HepG2 (cell line): ENCODE measurements around the gene FAM228A. TPM values are rescaled to one million over a fixed set of nuclear protein-coding genes. Genes with fewer than 3 reads are reported as not detected.

Experiments used
- ATAC-seq: fragments of 200-7000 bp; cut with Tn5 transposase; 3 replicates; pipeline ENCODE4 v1.9.1; 2020; ENCODE audit warnings: mild to moderate bottlenecking, moderate library complexity
- BruUV-seq: library from RNA; stranded (reverse); fragments of 400-500 nt; replicated peaks from 2 replicates; lab custom pipeline; 2021; lab: Mats Ljungman, UMichigan
- CTCF ChIA-PET: fragments of 300-600 bp; formaldehyde crosslinking; extraction: SDS; loops from one replicate; lab custom pipeline; 2021; ENCODE audit warnings: low total read pairs, inconsistent platforms, low intra/inter-chr PET ratio; lab: Yijun Ruan, JAX
- POLR2A ChIA-PET: fragments of 350-600 bp; sonication (Branson Sonifier 250); formaldehyde crosslinking; loops from one replicate; lab custom pipeline; 2020; ENCODE audit warnings: antibody characterized with exemption, inconsistent platforms; lab: Yijun Ruan, JAX
- DNase-seq: peaks from one replicate; pipeline ENCODE4 v3.0.0-alpha.2; 2015; ENCODE audit warnings: low spot score
- FAIRE-seq: peaks from 3 replicates; lab custom pipeline; 2011; peaks lifted over from hg19 to GRCh38; lab: Jason Lieb, UNC
- H2AFZ ChIP-seq: one replicate; pipeline ENCODE4 v1.6.1; 2011; ENCODE audit warnings: low read length, inconsistent platforms
- H3K27ac ChIP-seq: fragments of 300-600 bp; 3 replicates; pipeline ENCODE4 v1.8.0; 2011; ENCODE audit warnings: mixed run types, mild to moderate bottlenecking, mixed read lengths, low read length, inconsistent platforms; ENCODE audit not compliant: insufficient read depth; ENCODE audit errors: extremely low read length
- H3K27me3 ChIP-seq, 2 experiments: fragments of 200-600 bp in 1 of 2; 2 replicates in 1 of 2; 3 replicates in 1 of 2; pipeline versions ENCODE4 v1.6.0 to v1.8.0; 2011; ENCODE audit warnings: low read length in 2 of 2, mild to moderate bottlenecking in 2 of 2, moderate library complexity in 2 of 2, inconsistent platforms in 1 of 2; ENCODE audit not compliant: insufficient read depth in 2 of 2, control insufficient read depth in 1 of 2
- H3K36me3 ChIP-seq, 2 experiments: fragments of 200-600 bp in 1 of 2; replicated peaks in 1 of 2; 2 replicates in 1 of 2; 3 replicates in 1 of 2; pipeline versions ENCODE4 v1.5.1 to v1.8.0; 2011; ENCODE audit warnings: low read length in 2 of 2, inconsistent platforms in 1 of 2; ENCODE audit not compliant: insufficient read depth in 2 of 2, control insufficient read depth in 1 of 2
- H3K4me1 ChIP-seq: 2 replicates; pipeline ENCODE4 v1.5.1; 2012; ENCODE audit warnings: low read length, inconsistent platforms; ENCODE audit not compliant: insufficient read depth
- H3K4me2 ChIP-seq: 2 replicates; pipeline ENCODE4 v1.6.0; 2011; ENCODE audit warnings: low read depth, low read length, inconsistent platforms
- H3K4me3 ChIP-seq, 3 experiments: fragments of 200-600 bp in 1 of 3; sonication (generic), shearing (Covaris generic) in 1 of 3; replicated peaks in 1 of 3; 2 replicates each; pipeline ENCODE4 v1.5.1; 2011 to 2016; ENCODE audit warnings: low read length in 3 of 3, inconsistent platforms in 2 of 3, low read depth in 2 of 3, mild to moderate bottlenecking in 2 of 3, control low read depth in 1 of 3, mixed read lengths in 1 of 3; ENCODE audit not compliant: insufficient read depth in 1 of 3
- H3K79me2 ChIP-seq: one replicate; pipeline ENCODE4 v1.6.1; 2011; ENCODE audit warnings: low read length, inconsistent platforms; ENCODE audit not compliant: insufficient read depth
- H3K9ac ChIP-seq: 2 replicates; pipeline ENCODE4 v1.6.0; 2011; ENCODE audit warnings: mild to moderate bottlenecking, low read depth, low read length, inconsistent platforms; ENCODE audit not compliant: insufficient read depth
- H3K9me3 ChIP-seq: 2 replicates; pipeline ENCODE4 v1.5.1; 2012; ENCODE audit warnings: mild to moderate bottlenecking, low read length
- H4K20me1 ChIP-seq: 2 replicates; pipeline ENCODE4 v1.6.0; 2011; ENCODE audit warnings: inconsistent platforms, mild to moderate bottlenecking, low read length, moderate library complexity; ENCODE audit not compliant: insufficient read depth
- AGO2 ChIP-seq: fragments of 200-400 bp; formaldehyde crosslinking; optimal IDR thresholded peaks from 2 replicates; pipeline ENCODE3; 2017; ENCODE audit warnings: mild to moderate bottlenecking, low read depth, low read length, moderate library complexity
- AHR ChIP-seq: IDR thresholded peaks from 2 replicates; pipeline ENCODE4 v1.6.1; 2018; ENCODE audit warnings: missing genetic modification reagents, missing compliant biosample characterization
- FOXK2 ChIP-seq: fragments of 450-650 bp; IDR thresholded peaks from 2 replicates; pipeline ENCODE4 v1.6.1; 2016
- ISL2 ChIP-seq: sonication (generic); formaldehyde crosslinking; IDR thresholded peaks from 2 replicates; pipeline ENCODE4 v1.5.0; 2020; ENCODE audit warnings: missing genetic modification reagents
- ZC3H13 ChIP-seq: sonication (generic); formaldehyde crosslinking; IDR thresholded peaks from 2 replicates; pipeline ENCODE4 v1.8.1; 2023; ENCODE audit warnings: mild to moderate bottlenecking, missing genetic modification reagents, moderate library complexity
- ZFP1 ChIP-seq: IDR thresholded peaks from 2 replicates; pipeline ENCODE4 v1.6.1; 2016
- ZNF256 ChIP-seq: sonication (generic); formaldehyde crosslinking; conservative IDR thresholded peaks from 2 replicates; pipeline ENCODE4 v1.4.0; 2020; ENCODE audit warnings: missing genetic modification reagents
- ZNF547 ChIP-seq: sonication (generic); formaldehyde crosslinking; IDR thresholded peaks from 2 replicates; pipeline ENCODE4 v1.5.1; 2020; ENCODE audit warnings: mild to moderate bottlenecking, missing genetic modification reagents
- ZNF550 ChIP-seq: sonication (generic); formaldehyde crosslinking; IDR thresholded peaks from 2 replicates; pipeline ENCODE4 v1.4.0; 2020; ENCODE audit warnings: mild to moderate bottlenecking, missing genetic modification reagents, borderline replicate concordance
- ZNF839 ChIP-seq: sonication (generic); formaldehyde crosslinking; IDR thresholded peaks from 2 replicates; pipeline ENCODE4 v1.4.0; 2020; ENCODE audit warnings: missing genetic modification reagents, mild to moderate bottlenecking, borderline replicate concordance
- ZXDC ChIP-seq: sonication (generic); formaldehyde crosslinking; IDR thresholded peaks from 2 replicates; pipeline ENCODE4 v1.5.0; 2020; ENCODE audit warnings: mild to moderate bottlenecking, missing genetic modification reagents
- WGBS: methylation state at CpG from one replicate; pipeline ENCODE4 v1.1.6; 2017; ENCODE audit warnings: low lambda C conversion rate; 5-methylcytosine and 5-hydroxymethylcytosine counted together
- in situ Hi-C: cut with HindIII; loops from 2 replicates; pipeline ENCODE4 v1.10.0; 2017; ENCODE audit warnings: low pct_unique_long_range_greater_than_20kb; ENCODE audit not compliant: extremely low pct_ligation_motif_present
- intact Hi-C: fragments of 100-400 bp; cut with micrococcal nuclease; formaldehyde crosslinking; loops from one replicate; pipeline ENCODE4 v1.10.0; 2022; ENCODE audit not compliant: unreplicated experiment
- polyA plus RNA-seq, 8 experiments: library from polyadenylated mRNA; depleted of rRNA in 3 of 8; stranded (reverse) in 7 of 8; unstranded in 1 of 8; fragments of >200 nt; fragmentation: Illumina TruSeq in 4 of 8; extraction: Trizol in 4 of 8; gene quantifications; 2 replicates each; pipeline versions ENCODE4 v1.2.1 to v1.2.3, GENCODE V29; 2011 to 2016; ENCODE audit warnings: low read depth in 4 of 8, missing spikeins in 1 of 8, mixed read lengths in 1 of 8; ENCODE audit not compliant: insufficient read depth in 1 of 8
- total RNA-seq, 5 experiments: library from RNA; depleted of rRNA; stranded (reverse); fragments of >200 nt; fragmentation: Illumina TruSeq; extraction: Trizol; gene quantifications; 2 replicates each; pipeline ENCODE4 v1.2.3, GENCODE V29; 2016; ENCODE audit warnings: low read depth in 1 of 5
- TF ChIP-seq, protein P1 (sequence below): sonication (generic); formaldehyde crosslinking; IDR thresholded peaks from 2 replicates; pipeline ENCODE4 v1.4.0; 2020; ENCODE audit warnings: missing genetic modification reagents, borderline replicate concordance
- TF ChIP-seq, protein P2 (sequence below): sonication (generic); formaldehyde crosslinking; IDR thresholded peaks from 2 replicates; pipeline ENCODE4 v1.5.0; 2020; ENCODE audit warnings: missing genetic modification reagents

FAM228A gene
- total and polyA plus RNA-seq, 2 of the 13 experiments (the other 11 are each of a cell fraction or from before 2014, with no cell fraction given): not detected

DNA sequence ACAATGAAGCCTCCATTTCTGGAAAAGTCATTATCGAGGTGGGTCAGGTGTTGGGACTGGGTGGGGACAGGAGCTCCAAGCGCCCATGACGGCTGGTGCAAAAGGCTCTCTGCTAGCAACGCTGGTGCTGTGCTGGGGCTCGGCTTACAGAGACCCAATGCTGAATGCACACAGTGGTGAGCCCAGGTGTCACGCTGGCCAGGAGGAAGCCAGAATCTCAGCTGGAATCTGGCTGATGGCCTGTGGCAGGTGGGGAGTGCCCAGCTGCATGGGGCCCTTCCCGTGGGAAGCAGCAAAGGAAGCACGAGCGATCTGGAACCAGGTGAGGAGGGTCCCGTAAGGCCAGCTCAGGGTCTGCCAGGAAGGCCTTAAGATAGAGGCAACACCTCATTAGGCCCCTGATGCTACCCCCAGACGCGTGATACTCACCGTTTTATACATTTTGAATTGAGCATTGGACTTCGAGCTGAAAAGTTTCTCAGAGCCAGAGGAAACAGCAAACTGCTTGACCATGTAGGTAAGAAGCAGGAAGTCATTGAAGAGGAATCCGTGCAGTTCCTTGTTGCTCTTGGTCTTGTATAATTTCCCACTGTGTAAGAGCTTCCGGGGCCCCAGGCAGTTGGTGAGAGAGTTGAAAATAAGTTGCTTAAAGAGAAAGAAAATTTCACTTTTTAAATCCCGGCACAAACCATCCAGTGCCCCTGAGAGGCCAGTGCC lies 34.7 kb downstream of the FAM228A start:
- Histone ChIP-seq H3K79me2 (no peaks in the 10 kb centered on the region), H3K27ac (no peak overlapping the region), H3K4me2 (no peak overlapping the region), H3K36me3 (peaks cover 2 to 16% of the 10 kb centered on the region in 2 experiments; a peak in 3 of 5 replicates), H3K4me3 (no peak overlapping the region), H2AFZ (no peak overlapping the region), H4K20me1 (no peaks in the 10 kb centered on the region), H3K9me3 (no peaks in the 10 kb centered on the region), H3K9ac (no peak overlapping the region), H3K27me3 (no peaks in the 10 kb centered on the region), H3K4me1 (no peaks in the 10 kb centered on the region)
- intact Hi-C loops (no loop called here), in situ Hi-C loops (no loop called here)
- DNase-seq: no peak
- no TSS peak for BruUV-seq
- no peak for FAIRE-seq
- no peak for ATAC-seq
- ChIA-PET CTCF (no interaction called here), POLR2A (no interaction called here)
- TF ChIP-seq ISL2 (CRISPR knock-in tag): no peak
- TF ChIP-seq, protein P1, sequence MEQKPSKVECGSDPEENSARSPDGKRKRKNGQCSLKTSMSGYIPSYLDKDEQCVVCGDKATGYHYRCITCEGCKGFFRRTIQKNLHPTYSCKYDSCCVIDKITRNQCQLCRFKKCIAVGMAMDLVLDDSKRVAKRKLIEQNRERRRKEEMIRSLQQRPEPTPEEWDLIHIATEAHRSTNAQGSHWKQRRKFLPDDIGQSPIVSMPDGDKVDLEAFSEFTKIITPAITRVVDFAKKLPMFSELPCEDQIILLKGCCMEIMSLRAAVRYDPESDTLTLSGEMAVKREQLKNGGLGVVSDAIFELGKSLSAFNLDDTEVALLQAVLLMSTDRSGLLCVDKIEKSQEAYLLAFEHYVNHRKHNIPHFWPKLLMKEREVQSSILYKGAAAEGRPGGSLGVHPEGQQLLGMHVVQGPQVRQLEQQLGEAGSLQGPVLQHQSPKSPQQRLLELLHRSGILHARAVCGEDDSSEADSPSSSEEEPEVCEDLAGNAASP (CRISPR knock-in tag): no peak
- no peak for TF ChIP-seq ZNF550 (CRISPR knock-in tag)
- TF ChIP-seq AGO2: peak; percentile 11
- 92% methylated on average over 17 of the region's 17 CpGs for WGBS

DNA sequence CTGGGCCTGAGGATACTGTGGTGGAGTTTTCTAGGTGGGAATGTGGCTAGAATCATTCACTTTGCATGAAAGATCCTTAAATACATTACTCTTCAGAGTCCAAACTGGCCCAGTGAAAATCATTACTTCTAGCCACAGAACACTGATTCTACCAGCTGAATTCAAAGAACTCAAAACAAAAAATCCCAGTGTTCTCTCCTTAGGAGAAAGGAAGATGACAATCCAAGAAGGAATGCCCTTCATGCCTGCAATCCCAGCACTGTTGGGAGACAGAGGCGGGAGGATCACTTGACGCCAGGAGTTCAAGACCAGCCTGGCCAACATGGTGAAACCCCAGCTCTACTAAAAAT lies 35.2 kb downstream of the FAM228A start:
- Histone ChIP-seq H3K9me3 (no peaks in the 10 kb centered on the region), H3K4me2 (no peak overlapping the region), H2AFZ (no peak overlapping the region), H3K27me3 (no peaks in the 10 kb centered on the region), H3K36me3 (peaks cover 2 to 16% of the 10 kb centered on the region in 2 experiments; a peak in 3 of 5 replicates), H3K27ac (no peak overlapping the region), H3K4me1 (no peaks in the 10 kb centered on the region), H3K4me3 (no peak overlapping the region), H4K20me1 (no peaks in the 10 kb centered on the region), H3K9ac (no peak overlapping the region), H3K79me2 (no peaks in the 10 kb centered on the region)
- 98% methylated on average over 2 of the region's 2 CpGs for WGBS
- ChIA-PET POLR2A (no interaction called here), CTCF (no interaction called here)
- in situ Hi-C loops: no loop called here
- no peak for DNase-seq
- intact Hi-C loops: no loop called here
- no TSS peak for BruUV-seq
- ATAC-seq: no peak
- no peak for FAIRE-seq
- TF ChIP-seq ZFP1 (CRISPR knock-in tag) (no peak), FOXK2 (no peak), ZNF547 (CRISPR knock-in tag) (no peak), AHR (no peak), ZC3H13 (CRISPR knock-in tag) (no peak), ZNF839 (CRISPR knock-in tag) (no peak), ZNF256 (CRISPR knock-in tag) (no peak), ZXDC (CRISPR knock-in tag) (no peak)
- TF ChIP-seq, protein P2, sequence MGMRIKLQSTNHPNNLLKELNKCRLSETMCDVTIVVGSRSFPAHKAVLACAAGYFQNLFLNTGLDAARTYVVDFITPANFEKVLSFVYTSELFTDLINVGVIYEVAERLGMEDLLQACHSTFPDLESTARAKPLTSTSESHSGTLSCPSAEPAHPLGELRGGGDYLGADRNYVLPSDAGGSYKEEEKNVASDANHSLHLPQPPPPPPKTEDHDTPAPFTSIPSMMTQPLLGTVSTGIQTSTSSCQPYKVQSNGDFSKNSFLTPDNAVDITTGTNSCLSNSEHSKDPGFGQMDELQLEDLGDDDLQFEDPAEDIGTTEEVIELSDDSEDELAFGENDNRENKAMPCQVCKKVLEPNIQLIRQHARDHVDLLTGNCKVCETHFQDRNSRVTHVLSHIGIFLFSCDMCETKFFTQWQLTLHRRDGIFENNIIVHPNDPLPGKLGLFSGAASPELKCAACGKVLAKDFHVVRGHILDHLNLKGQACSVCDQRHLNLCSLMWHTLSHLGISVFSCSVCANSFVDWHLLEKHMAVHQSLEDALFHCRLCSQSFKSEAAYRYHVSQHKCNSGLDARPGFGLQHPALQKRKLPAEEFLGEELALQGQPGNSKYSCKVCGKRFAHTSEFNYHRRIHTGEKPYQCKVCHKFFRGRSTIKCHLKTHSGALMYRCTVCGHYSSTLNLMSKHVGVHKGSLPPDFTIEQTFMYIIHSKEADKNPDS (CRISPR knock-in tag): no peak
